ENCODE measurements around the gene PTPRT. TPM values are rescaled to one million over a fixed set of nuclear protein-coding genes. Genes with fewer than 3 reads are reported as not detected.

PTPRT gene
- total RNA-seq, 1 experiment from 2014 or later: not detected

DNA sequence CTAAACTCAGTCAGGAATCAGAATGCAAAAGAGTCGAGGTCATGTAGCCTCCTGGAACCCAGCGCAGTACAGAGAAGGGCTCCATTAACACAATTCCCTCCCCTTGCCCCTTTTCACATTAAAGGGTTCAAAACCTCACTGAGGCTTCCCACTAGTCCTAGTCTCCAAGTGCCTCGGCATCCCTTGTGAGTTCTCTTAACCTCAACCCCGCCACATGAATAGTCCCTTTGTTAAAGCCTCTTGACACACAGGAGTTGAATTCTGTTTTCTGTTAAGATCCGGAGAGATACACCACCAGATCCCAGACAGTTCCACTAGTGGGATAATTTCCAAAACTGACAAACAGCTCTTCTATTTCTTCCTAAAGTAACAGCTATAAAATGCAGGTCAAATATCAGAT, 17.8 kb downstream of the PTPRT start:
- TF ChIP-seq EZH2phosphoT487 (IDR thresholded peaks at IDR 0.05; ENCODE audit: borderline replicate concordance, low read length) (no peak), EZH2 (IDR thresholded peaks at IDR 0.05; ENCODE audit: low read length, unreplicated experiment) (no peak)
- TF ChIP-seq, protein P1, sequence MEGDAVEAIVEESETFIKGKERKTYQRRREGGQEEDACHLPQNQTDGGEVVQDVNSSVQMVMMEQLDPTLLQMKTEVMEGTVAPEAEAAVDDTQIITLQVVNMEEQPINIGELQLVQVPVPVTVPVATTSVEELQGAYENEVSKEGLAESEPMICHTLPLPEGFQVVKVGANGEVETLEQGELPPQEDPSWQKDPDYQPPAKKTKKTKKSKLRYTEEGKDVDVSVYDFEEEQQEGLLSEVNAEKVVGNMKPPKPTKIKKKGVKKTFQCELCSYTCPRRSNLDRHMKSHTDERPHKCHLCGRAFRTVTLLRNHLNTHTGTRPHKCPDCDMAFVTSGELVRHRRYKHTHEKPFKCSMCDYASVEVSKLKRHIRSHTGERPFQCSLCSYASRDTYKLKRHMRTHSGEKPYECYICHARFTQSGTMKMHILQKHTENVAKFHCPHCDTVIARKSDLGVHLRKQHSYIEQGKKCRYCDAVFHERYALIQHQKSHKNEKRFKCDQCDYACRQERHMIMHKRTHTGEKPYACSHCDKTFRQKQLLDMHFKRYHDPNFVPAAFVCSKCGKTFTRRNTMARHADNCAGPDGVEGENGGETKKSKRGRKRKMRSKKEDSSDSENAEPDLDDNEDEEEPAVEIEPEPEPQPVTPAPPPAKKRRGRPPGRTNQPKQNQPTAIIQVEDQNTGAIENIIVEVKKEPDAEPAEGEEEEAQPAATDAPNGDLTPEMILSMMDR (conservative IDR thresholded peaks at IDR 0.05; ENCODE audit: low read depth, low read length): no peak
- H4K20me1 ChIP-seq (ENCODE audit: low read length): no peaks in the 10 kb centered on the region
- no peak overlapping the region for H3K4me2 ChIP-seq (ENCODE audit: low read length)
- no peaks in the 10 kb centered on the region for H3K79me2 ChIP-seq (ENCODE audit: low read length)
- no peak overlapping the region for H3K4me3 ChIP-seq (ENCODE audit: low read length)
- intact Hi-C loops (cut with micrococcal nuclease): no loop called here
- BruUV-seq (replicated peaks): no TSS peak
- peaks cover 32% of the 10 kb centered on the region for H3K27me3 ChIP-seq (ENCODE audit: low read length)
- DNase-seq (no peak), ATAC-seq (no peak)
- no peaks in the 10 kb centered on the region for H3K9me2 ChIP-seq (replicated peaks; ENCODE audit: low read length)
- POLR2A ChIA-PET (ENCODE audit: unreplicated experiment): no interaction called here
- no peaks in the 10 kb centered on the region for H3F3A ChIP-seq (ENCODE audit: low read length, unreplicated experiment)
- H3K9ac ChIP-seq (ENCODE audit: low read length): no peak overlapping the region
- H3K4me1 ChIP-seq (ENCODE audit: insufficient read depth, low read length): no peaks in the 10 kb centered on the region
- no peaks in the 10 kb centered on the region for H3K9me3 ChIP-seq (ENCODE audit: low read length)
- H3K27ac ChIP-seq (ENCODE audit: low read length): no peak overlapping the region
- H3K36me3 ChIP-seq (ENCODE audit: low read depth, low read length): no peaks in the 10 kb centered on the region
- CTCF ChIA-PET: no interaction called here
- no peak overlapping the region for H2AFZ ChIP-seq (ENCODE audit: low read length)

DNA sequence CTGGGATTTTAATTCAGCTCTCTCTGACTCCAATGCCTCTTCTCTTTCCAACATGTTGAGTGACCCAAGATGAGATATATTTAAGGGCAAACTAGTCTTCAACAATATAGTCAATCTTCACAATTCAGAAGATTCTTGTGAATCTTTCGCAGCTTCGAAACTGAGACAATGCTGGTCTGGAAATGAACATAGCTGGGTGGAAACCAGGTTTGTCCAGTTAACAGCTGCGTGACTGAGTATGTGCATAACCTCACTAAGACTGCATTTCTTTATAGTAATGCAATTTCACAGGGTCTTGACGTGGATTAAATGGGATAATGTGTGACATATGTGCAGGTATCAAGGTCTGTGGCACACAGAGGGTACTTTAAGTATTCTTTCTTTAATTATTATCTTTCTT, 18.9 kb downstream of the PTPRT start:
- Histone ChIP-seq H3K4me3 (ENCODE audit: low read length) (no peak overlapping the region), H3K4me1 (ENCODE audit: insufficient read depth, low read length) (no peaks in the 10 kb centered on the region), H3K36me3 (ENCODE audit: low read depth, low read length) (no peaks in the 10 kb centered on the region), H3F3A (ENCODE audit: low read length, unreplicated experiment) (no peaks in the 10 kb centered on the region), H3K9me3 (ENCODE audit: low read length) (no peaks in the 10 kb centered on the region), H3K4me2 (ENCODE audit: low read length) (no peak overlapping the region), H3K27ac (ENCODE audit: low read length) (no peak overlapping the region), H3K79me2 (ENCODE audit: low read length) (no peaks in the 10 kb centered on the region), H3K27me3 (ENCODE audit: low read length) (peaks cover 32% of the 10 kb centered on the region), H3K9me2 (replicated peaks; ENCODE audit: low read length) (no peaks in the 10 kb centered on the region), H4K20me1 (ENCODE audit: low read length) (no peaks in the 10 kb centered on the region), H3K9ac (ENCODE audit: low read length) (no peak overlapping the region), H2AFZ (ENCODE audit: low read length) (no peak overlapping the region)
- POLR2A ChIA-PET (ENCODE audit: unreplicated experiment): no interaction called here
- intact Hi-C loops (cut with micrococcal nuclease): no loop called here
- no TSS peak for BruUV-seq (replicated peaks)
- DNase-seq (no peak), ATAC-seq (no peak)
- TF ChIP-seq, protein P1 (conservative IDR thresholded peaks at IDR 0.05; ENCODE audit: low read depth, low read length): no peak
- TF ChIP-seq EZH2phosphoT487 (IDR thresholded peaks at IDR 0.05; ENCODE audit: borderline replicate concordance, low read length) (no peak), EZH2 (IDR thresholded peaks at IDR 0.05; ENCODE audit: low read length, unreplicated experiment) (no peak)
- CTCF ChIA-PET: no interaction called here

DNA sequence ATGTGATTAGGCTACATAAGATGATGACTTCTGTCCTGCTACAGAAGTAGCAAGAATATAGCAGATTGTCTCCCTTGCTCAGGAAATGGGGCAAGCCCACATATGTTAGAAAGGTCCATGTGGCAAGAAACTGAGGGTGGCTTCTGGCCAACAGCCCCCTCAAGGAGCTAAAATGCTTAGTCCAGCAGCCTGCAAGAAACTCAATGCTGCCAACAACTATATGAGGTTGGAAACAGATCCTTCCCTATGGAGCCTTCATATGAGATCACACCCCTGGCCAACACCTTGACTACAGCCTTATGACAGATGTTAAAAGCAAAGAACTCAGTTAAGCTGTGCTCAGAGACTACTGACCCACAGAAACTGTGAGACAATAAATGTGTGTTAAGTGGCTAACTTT, 22.1 kb downstream of the PTPRT start:
- intact Hi-C loops (cut with micrococcal nuclease): no loop called here
- Histone ChIP-seq H3K79me2 (ENCODE audit: low read length) (no peaks in the 10 kb centered on the region), H3K9me2 (replicated peaks; ENCODE audit: low read length) (no peaks in the 10 kb centered on the region), H3K36me3 (ENCODE audit: low read depth, low read length) (no peaks in the 10 kb centered on the region), H3K27ac (ENCODE audit: low read length) (no peak overlapping the region), H2AFZ (ENCODE audit: low read length) (no peak overlapping the region), H3K27me3 (ENCODE audit: low read length) (peaks cover 14% of the 10 kb centered on the region), H3K4me1 (ENCODE audit: insufficient read depth, low read length) (no peaks in the 10 kb centered on the region), H3K4me3 (ENCODE audit: low read length) (no peak overlapping the region), H3K4me2 (ENCODE audit: low read length) (no peak overlapping the region), H3K9ac (ENCODE audit: low read length) (no peak overlapping the region), H3F3A (ENCODE audit: low read length, unreplicated experiment) (no peaks in the 10 kb centered on the region), H4K20me1 (ENCODE audit: low read length) (no peaks in the 10 kb centered on the region), H3K9me3 (ENCODE audit: low read length) (no peaks in the 10 kb centered on the region)
- POLR2A ChIA-PET (ENCODE audit: unreplicated experiment): no interaction called here
- CTCF ChIA-PET: no interaction called here
- DNase-seq: no peak
- TF ChIP-seq, protein P1 (conservative IDR thresholded peaks at IDR 0.05; ENCODE audit: low read depth, low read length): no peak
- no peak for TF ChIP-seq EZH2phosphoT487 (IDR thresholded peaks at IDR 0.05; ENCODE audit: borderline replicate concordance, low read length)
- TF ChIP-seq EZH2 (IDR thresholded peaks at IDR 0.05; ENCODE audit: low read length, unreplicated experiment): no peak
- no TSS peak for BruUV-seq (replicated peaks)
- ATAC-seq: no peak

All from PC-3 (cell line).